ENCODE data around the gene ABI1.

DNA sequence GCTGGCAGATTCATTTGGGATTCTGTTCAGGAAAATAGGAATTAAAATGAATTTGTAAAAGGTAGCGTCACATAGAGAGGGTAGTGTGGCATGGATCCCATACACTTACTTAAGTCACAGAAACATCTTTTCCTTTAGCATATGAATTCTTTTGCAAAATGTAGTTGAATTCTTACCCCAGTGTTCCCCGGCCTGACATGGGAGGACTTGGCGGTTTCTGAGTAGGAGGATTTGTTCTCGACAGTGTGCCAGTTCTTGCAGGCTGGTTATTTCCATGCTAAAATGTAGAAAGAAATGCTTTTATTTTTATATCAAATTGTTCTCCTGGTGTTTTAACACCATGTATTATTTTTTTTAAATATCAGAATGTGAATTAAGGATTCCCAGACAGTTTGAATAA, 90.7 kb downstream of the ABI1 start:
- TF ChIP-seq, protein P1, sequence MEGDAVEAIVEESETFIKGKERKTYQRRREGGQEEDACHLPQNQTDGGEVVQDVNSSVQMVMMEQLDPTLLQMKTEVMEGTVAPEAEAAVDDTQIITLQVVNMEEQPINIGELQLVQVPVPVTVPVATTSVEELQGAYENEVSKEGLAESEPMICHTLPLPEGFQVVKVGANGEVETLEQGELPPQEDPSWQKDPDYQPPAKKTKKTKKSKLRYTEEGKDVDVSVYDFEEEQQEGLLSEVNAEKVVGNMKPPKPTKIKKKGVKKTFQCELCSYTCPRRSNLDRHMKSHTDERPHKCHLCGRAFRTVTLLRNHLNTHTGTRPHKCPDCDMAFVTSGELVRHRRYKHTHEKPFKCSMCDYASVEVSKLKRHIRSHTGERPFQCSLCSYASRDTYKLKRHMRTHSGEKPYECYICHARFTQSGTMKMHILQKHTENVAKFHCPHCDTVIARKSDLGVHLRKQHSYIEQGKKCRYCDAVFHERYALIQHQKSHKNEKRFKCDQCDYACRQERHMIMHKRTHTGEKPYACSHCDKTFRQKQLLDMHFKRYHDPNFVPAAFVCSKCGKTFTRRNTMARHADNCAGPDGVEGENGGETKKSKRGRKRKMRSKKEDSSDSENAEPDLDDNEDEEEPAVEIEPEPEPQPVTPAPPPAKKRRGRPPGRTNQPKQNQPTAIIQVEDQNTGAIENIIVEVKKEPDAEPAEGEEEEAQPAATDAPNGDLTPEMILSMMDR (conservative IDR thresholded peaks at IDR 0.05; ENCODE audit: low read length), result no peak
- TF ChIP-seq EZH2phosphoT487 (IDR thresholded peaks at IDR 0.05; ENCODE audit: borderline replicate concordance, low read depth, low read length), result no peak

All from OCI-LY7 (cell line).